Activated CD8-positive, alpha-beta memory T cell treated with anti-CD3 and anti-CD28 coated beads, Interleukin-2, amount 50 U/mL, for 4 hours (primary cell): ENCODE results near the gene PEG3.

Experiments used
- DNase-seq: peaks from one replicate; pipeline ENCODE4 v3.0.0-alpha.2; 2020

Gene PEG3

GRCh38 chr19:56838909-56839651 lies 1.4 kb downstream of the PEG3 start:
- no peak for DNase-seq

- DNase-seq, result no peak
Observed at GRCh38 chr19:56838024-56838908, 2.3 kb downstream of the PEG3 start.

DNA sequence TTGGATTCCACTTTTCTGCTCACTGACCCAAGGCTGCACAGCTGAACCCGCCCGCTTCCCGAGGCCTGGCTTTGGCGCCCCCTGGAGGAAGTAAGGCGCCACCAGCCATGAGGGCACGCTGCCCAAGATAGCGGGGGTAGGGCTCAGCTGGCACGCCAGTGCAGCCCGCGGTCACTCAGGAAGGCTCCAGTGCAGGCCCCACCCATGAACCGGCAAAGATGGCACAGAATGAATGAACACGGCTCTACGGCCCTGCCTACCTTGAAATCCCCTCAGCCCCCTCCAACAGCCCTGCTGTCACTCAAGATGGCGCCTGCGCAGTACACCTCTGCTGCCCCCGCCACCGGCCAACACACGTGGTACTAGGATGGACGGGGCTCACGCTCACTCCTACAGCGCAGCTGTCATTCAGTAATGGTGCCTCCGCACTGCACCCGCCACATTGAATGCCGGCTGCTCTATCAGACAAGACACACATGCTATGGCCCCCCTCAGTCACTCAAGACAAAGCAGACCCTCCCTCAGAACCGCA lies 3.0 kb downstream of the PEG3 start:
- no peak for DNase-seq

DNA sequence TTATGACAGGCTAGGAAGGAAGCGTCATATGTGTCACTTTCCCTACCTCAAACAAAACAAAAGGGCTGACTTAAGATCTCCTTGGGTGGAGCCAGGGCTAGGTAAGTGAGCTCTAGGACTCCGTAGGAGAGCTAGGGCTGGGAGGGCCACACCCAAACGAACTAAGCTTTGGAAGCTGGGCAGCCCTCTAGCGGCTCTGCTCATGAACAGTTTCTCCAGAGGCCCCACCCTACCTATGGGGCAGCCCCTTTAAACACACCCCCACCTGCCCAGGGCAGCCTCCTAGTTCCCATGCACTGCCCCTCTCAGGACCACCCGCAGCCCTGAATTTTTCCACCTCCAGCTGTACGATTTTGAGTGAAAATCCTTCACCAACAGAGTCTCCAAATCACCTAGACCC lies 3.5 kb downstream of the PEG3 start:
- no peak for DNase-seq

DNA sequence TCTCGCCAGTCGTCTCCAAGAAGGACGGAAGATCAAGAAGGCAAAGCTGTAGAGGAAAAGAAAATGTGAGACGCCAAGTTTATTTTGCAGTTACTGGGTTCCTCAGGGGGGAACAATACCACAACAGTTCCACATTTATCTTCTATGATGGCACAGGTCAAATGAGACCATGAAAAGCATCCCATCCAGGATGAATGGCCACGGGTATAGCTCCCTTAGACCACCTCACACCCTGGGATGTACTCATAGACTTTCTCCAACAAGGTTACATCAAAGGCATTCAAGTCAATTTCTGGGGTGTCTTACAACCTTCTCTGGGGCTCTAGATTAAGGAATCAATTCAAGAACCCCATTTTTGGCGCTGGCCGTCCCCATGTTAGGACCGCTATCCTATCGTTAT lies 4.5 kb downstream of the PEG3 start:
- DNase-seq, result no peak

- DNase-seq, result no peak
Observed at GRCh38 chr19:56835401-56835800, 5.1 kb downstream of the PEG3 start.

GRCh38 chr19:56834564-56835375 lies 5.8 kb downstream of the PEG3 start:
- no peak for DNase-seq

GRCh38 chr19:56832352-56832928 lies 8.1 kb downstream of the PEG3 start:
- DNase-seq, result no peak

DNA sequence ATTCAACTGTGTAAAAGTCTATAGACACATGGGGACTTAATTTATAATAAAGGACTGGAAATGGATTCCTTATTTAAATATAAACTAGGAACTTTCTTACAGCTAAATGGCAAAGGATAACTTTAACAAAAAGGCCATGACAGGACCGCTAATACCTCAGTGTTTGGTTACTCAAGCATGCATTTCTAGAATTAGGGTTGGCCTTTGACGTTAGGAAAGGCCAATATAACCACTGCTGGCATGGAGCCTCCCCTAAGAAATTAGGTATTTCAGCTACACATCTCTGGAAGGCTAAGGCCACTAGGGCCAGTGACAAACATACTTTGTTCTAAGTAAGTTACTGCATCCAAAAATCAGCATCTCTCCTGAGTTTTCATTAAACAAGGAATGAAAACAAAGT lies 9.3 kb downstream of the PEG3 start:
- DNase-seq, result no peak

- DNase-seq, result no peak
Observed at GRCh38 chr19:56829596-56829995, 10.9 kb downstream of the PEG3 start.

DNA sequence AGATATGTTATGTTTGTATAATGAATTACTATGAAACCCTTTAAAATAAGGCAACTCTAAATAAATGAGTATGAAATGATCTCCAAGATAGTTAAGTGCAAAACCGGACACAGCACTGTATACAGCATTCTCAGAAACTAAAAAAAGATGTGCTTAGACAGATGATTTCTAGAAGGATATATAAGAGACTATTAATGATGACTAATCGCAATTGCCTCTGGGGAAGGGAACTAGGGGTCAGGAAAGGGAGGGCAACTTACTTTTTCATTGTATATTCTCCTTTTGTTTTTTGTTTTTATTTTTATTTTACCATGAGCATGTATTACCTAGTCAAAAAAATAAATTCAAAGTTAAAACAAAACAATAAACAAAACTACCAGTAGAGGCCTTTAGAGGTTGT lies 12.8 kb downstream of the PEG3 start:
- no peak for DNase-seq

DNA sequence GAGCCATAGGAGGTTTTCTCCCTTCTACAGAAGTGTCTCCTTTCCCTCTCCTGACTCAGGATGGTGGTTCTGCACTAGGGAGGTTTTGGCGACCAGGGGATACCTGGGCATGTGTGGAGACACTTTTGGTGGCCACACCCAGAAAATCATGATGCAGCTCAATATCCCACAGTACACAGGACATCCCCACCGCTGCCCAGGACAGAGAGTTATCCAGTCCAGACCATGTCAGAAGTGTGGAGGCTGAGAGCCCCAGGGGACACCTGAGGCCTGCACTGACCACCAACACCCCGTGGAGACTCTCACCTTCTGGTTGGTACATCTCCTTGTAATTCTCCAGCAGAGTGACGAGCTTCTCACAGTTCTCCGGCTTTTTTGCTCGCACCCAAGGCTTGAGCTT lies 16.6 kb downstream of the PEG3 start:
- DNase-seq, result no peak

- DNase-seq, result no peak
Observed at GRCh38 chr19:56823417-56823816, 17.1 kb downstream of the PEG3 start.

GRCh38 chr19:56822755-56823154 lies 17.8 kb downstream of the PEG3 start:
- DNase-seq, result no peak

GRCh38 chr19:56821675-56822074 lies 18.9 kb downstream of the PEG3 start:
- no peak for DNase-seq

DNA sequence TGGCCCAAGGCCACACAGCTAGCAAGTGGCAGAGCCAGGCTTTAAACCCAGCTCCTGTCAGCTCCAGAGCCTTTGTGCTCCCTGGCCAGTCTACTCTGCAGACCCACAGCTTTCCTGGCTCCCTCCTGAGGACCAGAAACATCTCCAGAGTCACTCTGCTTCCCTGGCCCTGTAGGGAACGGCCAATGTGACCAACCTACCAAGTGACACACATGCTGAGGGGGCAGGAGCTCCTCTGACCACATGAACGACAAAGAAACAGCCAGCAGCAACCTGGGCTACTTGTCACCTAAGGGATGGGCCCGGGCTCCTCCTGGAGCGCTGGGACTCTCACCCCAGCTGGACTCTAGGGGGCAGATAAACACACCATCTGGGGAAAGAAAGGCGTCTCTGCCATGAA lies 19.3 kb downstream of the PEG3 start:
- DNase-seq, result no peak

- no peak for DNase-seq
Observed at GRCh38 chr19:56819166-56819565, 21.4 kb downstream of the PEG3 start.

DNA sequence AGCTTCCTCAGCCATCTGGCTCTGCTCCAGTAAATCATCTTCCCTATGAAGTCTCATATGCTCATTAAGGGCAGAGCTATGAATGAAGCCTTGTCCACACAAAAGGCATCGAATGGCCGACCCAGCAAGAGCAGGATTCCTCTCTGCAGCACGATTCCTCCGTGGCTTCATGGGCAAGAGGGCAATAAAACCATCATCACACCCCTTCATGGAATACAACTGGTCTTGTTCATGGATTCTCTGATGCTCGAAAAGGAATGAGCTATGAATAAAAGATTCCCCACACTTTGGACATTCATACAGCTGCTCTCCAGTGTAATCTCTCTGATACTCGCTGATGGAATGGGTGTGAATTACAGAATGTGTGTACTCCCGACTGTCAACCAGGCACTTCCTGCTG lies 25.9 kb downstream of the PEG3 start:
- DNase-seq, result no peak

DNA sequence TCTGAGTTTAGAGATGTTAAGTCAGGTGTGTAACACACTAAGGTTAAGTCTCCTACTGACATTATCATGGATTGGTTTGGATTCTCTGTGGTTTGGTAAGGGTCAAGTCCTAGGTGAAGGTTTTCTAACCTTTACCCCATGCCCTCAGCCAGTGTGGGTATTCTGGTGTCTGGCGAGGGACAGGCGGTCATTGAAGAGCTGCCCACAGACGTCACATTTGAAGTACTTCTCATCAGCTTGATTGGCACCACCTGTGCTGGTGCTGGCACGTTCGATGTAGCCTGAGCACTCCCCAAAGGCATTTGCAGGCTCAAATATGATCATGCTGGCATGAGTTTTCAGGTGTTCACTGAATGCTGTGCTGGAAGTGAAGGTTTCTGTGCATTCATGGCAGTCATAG lies 27.0 kb downstream of the PEG3 start:
- DNase-seq, result no peak

DNA sequence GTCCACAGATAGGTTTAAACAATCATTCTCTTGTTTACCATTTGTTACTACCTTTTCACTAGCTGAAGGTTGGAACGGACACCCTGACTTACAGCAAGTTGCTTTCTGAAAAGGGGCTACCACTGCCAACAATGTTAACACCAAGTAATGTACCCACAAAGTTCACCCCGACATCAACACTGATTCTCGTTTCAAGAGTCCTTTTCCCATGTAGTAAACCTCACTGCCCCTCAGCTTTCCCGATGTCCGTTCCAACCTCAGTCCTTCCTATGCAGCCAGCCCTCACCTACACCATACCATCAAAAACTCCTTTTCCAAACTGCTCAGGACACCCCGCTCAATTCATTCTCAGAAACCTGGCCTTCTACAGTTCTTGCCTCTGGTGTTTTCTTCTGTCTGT lies 29.0 kb downstream of the PEG3 start:
- DNase-seq, result no peak

DNA sequence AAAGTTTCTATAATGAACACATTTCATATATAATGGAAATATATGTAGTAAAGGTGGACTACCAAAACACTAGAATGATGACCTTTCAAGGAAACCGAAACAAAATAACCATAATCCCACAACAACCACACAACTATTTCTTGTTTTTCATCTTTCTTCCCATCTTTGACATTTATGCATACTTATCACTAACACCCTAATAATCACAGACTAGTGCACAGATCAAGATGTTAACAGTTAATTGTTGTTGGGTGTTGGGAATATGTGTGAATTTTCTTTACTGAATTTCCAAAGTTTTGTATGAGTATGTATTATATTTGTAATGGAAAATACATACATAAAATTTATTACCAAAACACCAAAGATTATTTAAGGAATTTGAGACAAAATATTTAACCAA lies 30.3 kb downstream of the PEG3 start:
- DNase-seq, result no peak

DNA sequence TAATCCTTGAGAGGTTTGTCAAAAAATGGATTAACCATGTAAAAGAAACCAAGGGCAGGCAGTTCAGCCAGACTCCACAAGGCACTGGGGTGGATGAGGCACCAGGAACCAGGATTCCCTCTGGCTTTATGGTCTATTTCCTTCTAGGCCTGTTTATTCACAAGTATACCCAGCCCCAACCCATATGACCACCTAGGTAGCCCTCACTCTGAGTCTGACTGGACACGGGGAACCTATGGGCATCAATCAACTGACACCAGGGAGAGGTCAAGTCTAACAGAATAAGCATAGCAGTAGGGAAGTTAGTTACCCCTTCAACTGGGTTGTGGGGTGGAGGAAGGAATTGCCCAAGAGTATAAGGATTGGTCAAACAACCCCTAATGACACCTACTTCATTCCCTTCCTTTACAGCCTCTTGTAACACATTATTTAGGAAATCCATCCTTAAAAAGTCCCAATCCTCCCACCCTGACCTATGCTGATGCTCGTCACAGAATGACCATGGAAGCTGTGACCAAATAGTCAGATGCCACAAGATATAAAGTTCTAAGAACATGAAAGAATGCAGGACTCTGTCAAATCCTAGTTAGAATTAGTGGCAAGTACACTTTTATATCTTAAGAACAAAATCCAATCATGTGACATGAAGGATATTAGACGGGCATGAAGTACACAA lies 31.7 kb downstream of the PEG3 start:
- DNase-seq, result no peak
